A673 (cell line): Measurements from ENCODE around the gene JCAD. TPM values are rescaled to one million over a fixed set of nuclear protein-coding genes. Genes with fewer than 3 reads are reported as not detected.

ENCODE experiments used
- BruUV-seq: library from RNA; stranded (reverse); fragments of 400-500 nt; replicated peaks from 2 replicates; lab custom pipeline; 2021; lab: Mats Ljungman, UMichigan
- CTCF ChIA-PET: fragments of 300-600 bp; sonication (Branson Sonifier 250); formaldehyde crosslinking; loops from one replicate; lab custom pipeline; 2022; ENCODE audit warnings: antibody characterized with exemption; lab: Charles Lee
- POLR2A ChIA-PET: fragments of 300-600 bp; sonication (Branson Sonifier 250); formaldehyde crosslinking; loops from one replicate; lab custom pipeline; 2022; ENCODE audit warnings: antibody characterized with exemption; ENCODE audit not compliant: low non-redundant PET; lab: Charles Lee
- DNase-seq: peaks from one replicate; pipeline ENCODE4 v3.0.0-alpha.2; 2015; ENCODE audit warnings: low spot score
- H3K27ac ChIP-seq: fragments of 200-600 bp; sonication (generic); 2 replicates; pipeline ENCODE4 v1.5.1; 2016; ENCODE audit warnings: mixed run types, low read depth, mild to moderate bottlenecking, mixed read lengths, antibody characterized with exemption, low read length; ENCODE audit not compliant: poor library complexity, severe bottlenecking
- H3K27me3 ChIP-seq: fragments of 200-600 bp; sonication (generic); replicated peaks from 2 replicates; pipeline ENCODE4 v1.6.1; 2017; ENCODE audit warnings: mixed run types, low read depth, mild to moderate bottlenecking, mixed read lengths, antibody characterized with exemption, low read length; ENCODE audit not compliant: insufficient read depth, poor library complexity
- H3K36me3 ChIP-seq: fragments of 200-600 bp; sonication (generic); 2 replicates; pipeline ENCODE4 v1.6.1; 2016; ENCODE audit warnings: mixed run types, mild to moderate bottlenecking, mixed read lengths, antibody characterized with exemption, low read length; ENCODE audit not compliant: insufficient read depth, poor library complexity, severe bottlenecking
- H3K4me1 ChIP-seq: fragments of 200-600 bp; sonication (generic); 2 replicates; pipeline ENCODE4 v1.6.1; 2017; ENCODE audit warnings: mixed run types, mild to moderate bottlenecking, mixed read lengths, antibody characterized with exemption, low read length; ENCODE audit not compliant: insufficient read depth, poor library complexity, severe bottlenecking
- H3K4me3 ChIP-seq: fragments of 200-600 bp; sonication (generic); 2 replicates; pipeline ENCODE4 v1.5.1; 2016; ENCODE audit warnings: low read depth, mixed run types, mild to moderate bottlenecking, mixed read lengths, low read length; ENCODE audit not compliant: poor library complexity, severe bottlenecking
- H3K9me3 ChIP-seq: fragments of 200-600 bp; sonication (generic); 2 replicates; pipeline ENCODE4 v1.6.1; 2016; ENCODE audit warnings: mixed run types, low read depth, mild to moderate bottlenecking, mixed read lengths, antibody characterized with exemption, low read length; ENCODE audit not compliant: poor library complexity, severe bottlenecking
- CTCF ChIP-seq: fragments of 300-800, 200-600 bp; sonication (generic); conservative IDR thresholded peaks from 2 replicates; pipeline ENCODE4 v1.5.1; 2017; ENCODE audit warnings: low read depth, mild to moderate bottlenecking, antibody characterized with exemption, low read length, moderate library complexity, mixed read lengths
- EZH2 ChIP-seq: fragments of 200-600 bp; sonication (generic); IDR thresholded peaks from 2 replicates; pipeline ENCODE4 v1.6.1; 2017; ENCODE audit warnings: borderline replicate concordance, low read depth, mild to moderate bottlenecking, mixed read lengths, antibody characterized with exemption, low read length; ENCODE audit not compliant: poor library complexity, severe bottlenecking
- intact Hi-C: fragments of 100-400 bp; cut with micrococcal nuclease; formaldehyde crosslinking; loops from one replicate; pipeline ENCODE4 v1.10.0; 2022; ENCODE audit not compliant: unreplicated experiment
- total RNA-seq: library from RNA; stranded (reverse); gene quantifications from 2 replicates; pipeline ENCODE4 v1.2.3, GENCODE V29; 2021

Gene JCAD
- total RNA-seq, 1 experiment from 2014 or later = 65.8 TPM

GRCh38 chr10:30045961-30046360, 13.4 kb downstream of the JCAD start:
- DNase-seq = no peak
- Histone ChIP-seq H3K36me3 (peaks cover 58% of the 10 kb centered on the region), H3K9me3 (no peaks in the 10 kb centered on the region), H3K27ac (no peak overlapping the region), H3K4me3 (no peak overlapping the region), H3K4me1 (peaks cover 48% of the 10 kb centered on the region), H3K27me3 (no peaks in the 10 kb centered on the region)
- ChIA-PET CTCF (no interaction called here), POLR2A (no interaction called here)
- no peak for TF ChIP-seq CTCF
- TF ChIP-seq EZH2 = no peak
- BruUV-seq = no TSS peak
- intact Hi-C loops = no loop called here

GRCh38 chr10:30043476-30044270, 15.7 kb downstream of the JCAD start:
- no peaks in the 10 kb centered on the region for H3K27me3 ChIP-seq
- H3K4me3 ChIP-seq = no peak overlapping the region
- DNase-seq = no peak
- no peaks in the 10 kb centered on the region for H3K9me3 ChIP-seq
- H3K36me3 ChIP-seq = peaks cover 81% of the 10 kb centered on the region
- intact Hi-C loops = no loop called here
- H3K4me1 ChIP-seq = peaks cover 41% of the 10 kb centered on the region
- no peak overlapping the region for H3K27ac ChIP-seq
- ChIA-PET POLR2A (no interaction called here), CTCF (no interaction called here)
- TF ChIP-seq EZH2 (no peak), CTCF (no peak)
- no TSS peak for BruUV-seq

GRCh38 chr10:30042820-30043219, 16.6 kb downstream of the JCAD start:
- ChIA-PET POLR2A (no interaction called here), CTCF (no interaction called here)

More at GRCh38 chr10:30042820-30043219, 16.6 kb downstream of the JCAD start:
- Histone ChIP-seq H3K36me3 (peaks cover 82% of the 10 kb centered on the region), H3K4me3 (no peak overlapping the region), H3K27ac (no peak overlapping the region), H3K4me1 (peaks cover 41% of the 10 kb centered on the region), H3K9me3 (no peaks in the 10 kb centered on the region), H3K27me3 (no peaks in the 10 kb centered on the region)
- TF ChIP-seq EZH2 = no peak
- DNase-seq = no peak
- no TSS peak for BruUV-seq
- intact Hi-C loops = no loop called here
